AG08395 (cell line): ENCODE results near the gene ARID1B.

Experiments used
- DNase-seq: peaks from one replicate; pipeline ENCODE4 v3.0.0; 2012; ENCODE audit warnings: mixed read lengths, low spot score

The ARID1B gene

GRCh38 chr6:156825475-156825874, 48.3 kb downstream of the ARID1B start:
- DNase-seq = no peak

GRCh38 chr6:156826290-156826955, 49.2 kb downstream of the ARID1B start:
- DNase-seq = no peak

- DNase-seq = peak; percentile 35
Observed at GRCh38 chr6:156827382-156827781, 50.2 kb downstream of the ARID1B start.

- DNase-seq = peak; percentile 87
Observed at GRCh38 chr6:156828280-156828703, 51.1 kb downstream of the ARID1B start.

GRCh38 chr6:156830126-156830525, 52.9 kb downstream of the ARID1B start:
- no peak for DNase-seq

- DNase-seq = peak; percentile 58
Observed at GRCh38 chr6:156832231-156832647, 55.1 kb downstream of the ARID1B start.

GRCh38 chr6:156832669-156833068, 55.5 kb downstream of the ARID1B start:
- no peak for DNase-seq

GRCh38 chr6:156833755-156834154, 56.6 kb downstream of the ARID1B start:
- no peak for DNase-seq

- DNase-seq = no peak
Observed at GRCh38 chr6:156839129-156839528, 62.0 kb downstream of the ARID1B start.

- DNase-seq = no peak
Observed at GRCh38 chr6:156839591-156840001, 62.4 kb downstream of the ARID1B start.

GRCh38 chr6:156840136-156840535, 63.0 kb downstream of the ARID1B start:
- no peak for DNase-seq

GRCh38 chr6:156840606-156841005, 63.4 kb downstream of the ARID1B start:
- no peak for DNase-seq

GRCh38 chr6:156841508-156841907, 64.3 kb downstream of the ARID1B start:
- no peak for DNase-seq

- DNase-seq = no peak
Observed at GRCh38 chr6:156842598-156843250, 65.5 kb downstream of the ARID1B start.

- no peak for DNase-seq
Observed at GRCh38 chr6:156844089-156844488, 66.9 kb downstream of the ARID1B start.

GRCh38 chr6:156845454-156846155, 68.4 kb downstream of the ARID1B start:
- DNase-seq = no peak

- no peak for DNase-seq
Observed at GRCh38 chr6:156846845-156847599, 69.8 kb downstream of the ARID1B start.

GRCh38 chr6:156848123-156848522, 70.9 kb downstream of the ARID1B start:
- DNase-seq = no peak

- DNase-seq = no peak
Observed at GRCh38 chr6:156848533-156848932, 71.4 kb downstream of the ARID1B start.

GRCh38 chr6:156849806-156850205, 72.6 kb downstream of the ARID1B start:
- no peak for DNase-seq

GRCh38 chr6:156850353-156850752, 73.2 kb downstream of the ARID1B start:
- no peak for DNase-seq

GRCh38 chr6:156851454-156851921, 74.3 kb downstream of the ARID1B start:
- DNase-seq = no peak
